ENCODE data around the gene TAAR6. TPM values are rescaled to one million over a fixed set of nuclear protein-coding genes. Genes with fewer than 3 reads are reported as not detected.
"Not testable (repeated sequence)": the region's sequence is repeated elsewhere in the genome, so short reads cannot be mapped to it uniquely, and the experiment has no call there.

TAAR6 gene
- not detected in 2 replicates for total RNA-seq (2014; rRNA removed; shearing (Covaris generic))
- polyA plus RNA-seq (2014; cell fraction: nucleus; rRNA removed): 0.35 TPM in 1 of 2 replicates, not detected in the other

- no peak for DNase-seq (ENCODE audit: extremely low read depth, low read depth)
Measured at GRCh38 chr6:132570221-132570777, at the start of gene TAAR6. TSS of gene TAAR6 (plus strand) at chr6:132570322. CDS start at chr6:132570322, 0 bp downstream.

GRCh38 chr6:132520953-132521352 is 49.2 kb upstream of the TAAR6 start:
- DNase-seq (ENCODE audit: extremely low read depth, low read depth): no peak

- no peak for DNase-seq (ENCODE audit: extremely low read depth, low read depth)
Measured at GRCh38 chr6:132524646-132525045, 45.5 kb upstream of the TAAR6 start.

- DNase-seq (ENCODE audit: extremely low read depth, low read depth): no peak
Measured at GRCh38 chr6:132525866-132526265, 44.3 kb upstream of the TAAR6 start.

- no peak for DNase-seq (ENCODE audit: extremely low read depth, low read depth)
Measured at GRCh38 chr6:132526461-132526860, 43.7 kb upstream of the TAAR6 start.

GRCh38 chr6:132527791-132528190 is 42.3 kb upstream of the TAAR6 start:
- peak; percentile 41 for DNase-seq (ENCODE audit: extremely low read depth, low read depth)

- DNase-seq (ENCODE audit: extremely low read depth, low read depth): peak; percentile 54
Measured at GRCh38 chr6:132530293-132530974, 39.7 kb upstream of the TAAR6 start.

GRCh38 chr6:132534546-132534945 is 35.6 kb upstream of the TAAR6 start:
- not testable (repeated sequence) for DNase-seq (ENCODE audit: extremely low read depth, low read depth)

GRCh38 chr6:132537145-132537544 is 33.0 kb upstream of the TAAR6 start:
- DNase-seq (ENCODE audit: extremely low read depth, low read depth): no peak

GRCh38 chr6:132537977-132538376 is 32.1 kb upstream of the TAAR6 start, which contains the start of gene TAAR9:
TSS of gene TAAR9 (plus strand) at chr6:132538277. CDS start at chr6:132538290, 13 bp downstream.
- no peak for DNase-seq (ENCODE audit: extremely low read depth, low read depth)

GRCh38 chr6:132544826-132545225 is 25.3 kb upstream of the TAAR6 start:
- DNase-seq (ENCODE audit: extremely low read depth, low read depth): no peak

- DNase-seq (ENCODE audit: extremely low read depth, low read depth): no peak
Measured at GRCh38 chr6:132548746-132549463, 21.2 kb upstream of the TAAR6 start.

- no peak for DNase-seq (ENCODE audit: extremely low read depth, low read depth)
Measured at GRCh38 chr6:132551214-132551613, 18.9 kb upstream of the TAAR6 start.

- DNase-seq (ENCODE audit: extremely low read depth, low read depth): no peak
Measured at GRCh38 chr6:132552372-132552771, 17.8 kb upstream of the TAAR6 start, which contains the start of gene TAAR8. TSS of gene TAAR8 (plus strand) at chr6:132552672. CDS start at chr6:132552693, 21 bp downstream.

GRCh38 chr6:132560087-132560486 is 10.0 kb upstream of the TAAR6 start:
- DNase-seq (ENCODE audit: extremely low read depth, low read depth): not testable (repeated sequence)

- no peak for DNase-seq (ENCODE audit: extremely low read depth, low read depth)
Measured at GRCh38 chr6:132566404-132566803, 3.7 kb upstream of the TAAR6 start.

GRCh38 chr6:132567566-132567965 is 2.6 kb upstream of the TAAR6 start:
- no peak for DNase-seq (ENCODE audit: extremely low read depth, low read depth)

- no peak for DNase-seq (ENCODE audit: extremely low read depth, low read depth)
Measured at GRCh38 chr6:132568611-132569010, 1.5 kb upstream of the TAAR6 start.

GRCh38 chr6:132569170-132569569 is 952 bp upstream of the TAAR6 start:
- no peak for DNase-seq (ENCODE audit: extremely low read depth, low read depth)

GRCh38 chr6:132571774-132572173 is 1.7 kb downstream of the TAAR6 start:
- DNase-seq (ENCODE audit: extremely low read depth, low read depth): no peak

GRCh38 chr6:132584698-132585097 is 14.6 kb downstream of the TAAR6 start:
- DNase-seq (ENCODE audit: extremely low read depth, low read depth): no peak
